Loucy (cell line): ENCODE results near the gene PTAFR.

Source experiments
- H2AFZ ChIP-seq: fragments of 200-600 bp; sonication (generic); 2 replicates; pipeline ENCODE4 v1.6.0; 2016; ENCODE audit warnings: antibody characterized with exemption, mild to moderate bottlenecking, low read length, moderate library complexity
- H3F3A ChIP-seq: fragments of 200-600 bp; 2 replicates; pipeline ENCODE4 v1.6.0; 2016; ENCODE audit warnings: antibody characterized with exemption, low read depth, mild to moderate bottlenecking
- H3K27me3 ChIP-seq: fragments of 200-600 bp; sonication (generic); 2 replicates; pipeline ENCODE4 v1.6.1; 2014; ENCODE audit warnings: low read length, mild to moderate bottlenecking; ENCODE audit not compliant: insufficient read depth, poor library complexity, severe bottlenecking
- H3K36me3 ChIP-seq: fragments of 200-600 bp; sonication (generic); 2 replicates; pipeline ENCODE4 v1.6.1; 2016; ENCODE audit warnings: low read length; ENCODE audit not compliant: insufficient read depth
- H3K4me1 ChIP-seq: fragments of 200-600 bp; sonication (generic); 2 replicates; pipeline ENCODE4 v1.5.1; 2014; ENCODE audit warnings: low read length, mild to moderate bottlenecking; ENCODE audit not compliant: insufficient read depth, poor library complexity, severe bottlenecking
- H3K4me2 ChIP-seq: fragments of 200-600 bp; sonication (generic); 2 replicates; pipeline ENCODE4 v1.6.0; 2014; ENCODE audit warnings: antibody characterized with exemption, low read length, low read depth, mild to moderate bottlenecking; ENCODE audit not compliant: poor library complexity, severe bottlenecking
- H3K4me3 ChIP-seq: fragments of 200-600 bp; sonication (generic); 2 replicates; pipeline ENCODE4 v1.5.1; 2014; ENCODE audit warnings: low read length, mild to moderate bottlenecking, mixed read lengths; ENCODE audit not compliant: poor library complexity, severe bottlenecking
- H3K79me2 ChIP-seq: fragments of 200-600 bp; sonication (generic); 2 replicates; pipeline ENCODE4 v1.6.1; 2014; ENCODE audit warnings: low read length; ENCODE audit not compliant: insufficient read depth
- H3K9ac ChIP-seq: fragments of 200-600 bp; sonication (generic); 2 replicates; pipeline ENCODE4 v1.6.0; 2014; ENCODE audit warnings: mild to moderate bottlenecking, low read depth, low read length, moderate library complexity; ENCODE audit not compliant: poor library complexity, severe bottlenecking
- H3K9me2 ChIP-seq: fragments of 200-600 bp; sonication (generic); replicated peaks from 2 replicates; pipeline ENCODE4 v1.6.1; 2016; ENCODE audit warnings: low read depth, low read length, mixed read lengths
- H3K9me3 ChIP-seq: fragments of 200-600 bp; sonication (generic); 2 replicates; pipeline ENCODE4 v1.6.1; 2014; ENCODE audit warnings: mild to moderate bottlenecking, antibody characterized with exemption, low read length, low read depth; ENCODE audit not compliant: insufficient read depth
- H4K20me1 ChIP-seq: fragments of 200-600 bp; sonication (generic); 2 replicates; pipeline ENCODE4 v1.6.0; 2014; ENCODE audit warnings: antibody characterized with exemption, low read length, mild to moderate bottlenecking; ENCODE audit not compliant: insufficient read depth, poor library complexity, severe bottlenecking
- EZH2phosphoT487 ChIP-seq: fragments of 200-600 bp; IDR thresholded peaks from 2 replicates; pipeline ENCODE4 v1.6.1; 2018; ENCODE audit warnings: antibody characterized with exemption, mild to moderate bottlenecking, moderate library complexity, borderline replicate concordance
- TF ChIP-seq, protein P1 (sequence below): fragments of 200-600 bp; sonication (generic); conservative IDR thresholded peaks from 2 replicates; pipeline ENCODE4 v1.5.1; 2014; ENCODE audit warnings: mild to moderate bottlenecking, antibody characterized with exemption, low read length

PTAFR gene

DNA sequence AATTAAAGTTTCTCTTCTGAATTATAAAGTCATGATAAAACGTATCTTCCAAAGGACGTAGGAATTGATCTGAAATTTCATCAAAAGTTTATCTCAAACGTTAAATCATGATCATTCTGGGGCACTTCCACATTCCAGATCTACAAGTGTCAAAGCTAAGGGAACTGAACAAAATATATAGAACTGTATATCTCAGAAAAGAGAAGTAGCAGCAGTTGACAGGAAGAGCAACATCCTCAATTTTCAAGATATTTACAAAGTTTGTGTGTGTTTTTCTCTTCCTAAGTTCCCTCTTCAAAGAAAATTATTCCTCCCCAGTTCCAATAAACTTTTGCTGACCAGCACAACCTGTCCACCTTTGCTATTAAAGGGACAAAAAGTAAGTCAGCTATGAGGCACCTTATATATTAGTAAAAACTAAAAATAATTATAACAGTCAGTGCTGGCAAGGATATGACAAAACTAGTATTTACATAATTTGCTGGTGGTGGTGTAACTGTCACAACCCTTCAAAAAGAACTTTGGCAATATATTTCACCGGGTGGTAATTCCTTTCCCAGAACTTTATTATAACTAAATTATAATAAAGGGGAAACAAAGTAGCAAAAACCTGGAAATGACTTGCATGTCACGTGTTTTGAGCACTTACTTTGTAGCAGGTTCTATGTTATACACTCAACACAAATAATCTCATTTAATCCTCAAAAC, 49.6 kb downstream of the PTAFR start:
- H3K4me2 ChIP-seq = no peak overlapping the region
- H3K4me1 ChIP-seq = no peaks in the 10 kb centered on the region
- no peak overlapping the region for H2AFZ ChIP-seq

DNA sequence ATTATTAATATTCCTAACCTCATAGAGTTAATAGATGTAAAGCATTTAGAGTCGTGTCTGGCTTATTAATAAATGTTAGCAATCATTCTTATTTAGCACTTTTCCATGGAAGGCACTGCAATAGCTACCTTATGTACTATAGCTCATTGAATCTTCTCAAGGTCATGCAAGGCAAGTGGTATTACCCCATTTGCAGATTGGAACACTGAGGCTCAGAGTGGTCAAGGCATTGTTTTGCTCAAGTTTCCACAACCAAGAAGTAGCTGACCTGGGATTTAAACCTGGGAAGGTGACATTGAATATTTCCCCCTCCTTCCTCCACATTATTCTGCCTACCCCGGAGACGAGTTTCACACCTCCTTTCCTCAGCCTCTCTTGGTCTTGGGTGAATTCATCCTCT, 50.3 kb downstream of the PTAFR start:
- TF ChIP-seq, protein P1, sequence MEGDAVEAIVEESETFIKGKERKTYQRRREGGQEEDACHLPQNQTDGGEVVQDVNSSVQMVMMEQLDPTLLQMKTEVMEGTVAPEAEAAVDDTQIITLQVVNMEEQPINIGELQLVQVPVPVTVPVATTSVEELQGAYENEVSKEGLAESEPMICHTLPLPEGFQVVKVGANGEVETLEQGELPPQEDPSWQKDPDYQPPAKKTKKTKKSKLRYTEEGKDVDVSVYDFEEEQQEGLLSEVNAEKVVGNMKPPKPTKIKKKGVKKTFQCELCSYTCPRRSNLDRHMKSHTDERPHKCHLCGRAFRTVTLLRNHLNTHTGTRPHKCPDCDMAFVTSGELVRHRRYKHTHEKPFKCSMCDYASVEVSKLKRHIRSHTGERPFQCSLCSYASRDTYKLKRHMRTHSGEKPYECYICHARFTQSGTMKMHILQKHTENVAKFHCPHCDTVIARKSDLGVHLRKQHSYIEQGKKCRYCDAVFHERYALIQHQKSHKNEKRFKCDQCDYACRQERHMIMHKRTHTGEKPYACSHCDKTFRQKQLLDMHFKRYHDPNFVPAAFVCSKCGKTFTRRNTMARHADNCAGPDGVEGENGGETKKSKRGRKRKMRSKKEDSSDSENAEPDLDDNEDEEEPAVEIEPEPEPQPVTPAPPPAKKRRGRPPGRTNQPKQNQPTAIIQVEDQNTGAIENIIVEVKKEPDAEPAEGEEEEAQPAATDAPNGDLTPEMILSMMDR = no peak
- no peak for TF ChIP-seq EZH2phosphoT487
- no peak overlapping the region for H3K4me2 ChIP-seq
- no peaks in the 10 kb centered on the region for H3K36me3 ChIP-seq
- no peaks in the 10 kb centered on the region for H4K20me1 ChIP-seq
- no peaks in the 10 kb centered on the region for H3K27me3 ChIP-seq
- no peak overlapping the region for H2AFZ ChIP-seq
- no peaks in the 10 kb centered on the region for H3F3A ChIP-seq
- H3K4me3 ChIP-seq = no peak overlapping the region
- H3K79me2 ChIP-seq = no peaks in the 10 kb centered on the region
- no peaks in the 10 kb centered on the region for H3K9me2 ChIP-seq
- H3K9ac ChIP-seq = no peak overlapping the region
- H3K9me3 ChIP-seq = no peaks in the 10 kb centered on the region
- no peaks in the 10 kb centered on the region for H3K4me1 ChIP-seq

More for the DNA sequence above, 49.6 kb downstream of the PTAFR start:
- Histone ChIP-seq H3K9me3 (no peaks in the 10 kb centered on the region), H3K9me2 (no peaks in the 10 kb centered on the region), H4K20me1 (no peaks in the 10 kb centered on the region), H3K27me3 (no peaks in the 10 kb centered on the region), H3K9ac (no peak overlapping the region), H3K4me3 (no peak overlapping the region), H3K79me2 (no peaks in the 10 kb centered on the region), H3K36me3 (no peaks in the 10 kb centered on the region), H3F3A (no peaks in the 10 kb centered on the region)
- TF ChIP-seq, protein P1 = no peak
- no peak for TF ChIP-seq EZH2phosphoT487

DNA sequence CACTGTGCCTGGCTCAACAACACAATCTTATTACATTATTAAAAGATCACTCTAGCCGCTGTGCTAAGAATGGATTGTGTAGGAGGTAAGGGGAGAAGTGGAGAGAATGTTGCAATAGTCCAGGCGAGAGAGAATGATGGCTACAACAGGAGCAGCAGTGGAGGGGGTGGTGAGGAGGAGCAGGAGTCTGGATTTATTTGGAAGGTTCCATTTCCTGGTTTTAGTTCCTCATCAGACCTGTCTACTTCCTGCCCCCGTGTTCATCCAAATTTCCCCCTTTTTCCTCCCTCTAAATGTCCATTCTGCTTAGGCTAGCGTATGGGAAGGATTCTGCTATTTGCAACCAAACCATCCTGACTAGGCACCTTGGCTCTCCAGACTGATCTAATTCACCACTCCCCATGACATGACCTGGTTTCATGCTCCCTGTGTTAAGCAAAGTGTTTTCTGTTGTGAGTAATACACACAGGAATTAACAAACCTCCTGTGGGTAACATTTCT, 53.0 kb downstream of the PTAFR start:
- H2AFZ ChIP-seq = peak overlapping the region; percentile 38; the same call in 1 of the 2 replicates

More for the DNA sequence above, 53.0 kb downstream of the PTAFR start:
- Histone ChIP-seq H3K9me2 (no peaks in the 10 kb centered on the region), H4K20me1 (no peaks in the 10 kb centered on the region), H3K4me3 (no peak overlapping the region), H3F3A (no peaks in the 10 kb centered on the region), H3K36me3 (no peaks in the 10 kb centered on the region), H3K9ac (no peak overlapping the region), H3K79me2 (no peaks in the 10 kb centered on the region), H3K4me2 (no peak overlapping the region), H3K27me3 (no peaks in the 10 kb centered on the region), H3K4me1 (no peaks in the 10 kb centered on the region), H3K9me3 (no peaks in the 10 kb centered on the region)
- TF ChIP-seq EZH2phosphoT487 = no peak
- TF ChIP-seq, protein P1 = no peak
